HG03520 (cell line): ENCODE measurements around the gene HOXB9.

ENCODE experiments used
- ATAC-seq: cut with Tn5 transposase; IDR thresholded peaks from one replicate; pipeline ENCODE4 v1.9.1; 2021; ENCODE audit warnings: mild to moderate bottlenecking, moderate library complexity; ENCODE audit not compliant: unreplicated experiment

The HOXB9 gene

GRCh38 chr17:48612854-48613691 lies 13.1 kb downstream of the HOXB9 start:
- ATAC-seq: no peak

- ATAC-seq: no peak
Observed at GRCh38 chr17:48612456-48612853, 13.7 kb downstream of the HOXB9 start.

- ATAC-seq: no peak
Observed at GRCh38 chr17:48611681-48612455, 14.3 kb downstream of the HOXB9 start.

- no peak for ATAC-seq
Observed at GRCh38 chr17:48611213-48611612, 14.9 kb downstream of the HOXB9 start.

GRCh38 chr17:48610282-48611211 lies 15.6 kb downstream of the HOXB9 start, which contains the start of gene HOXB7:
TSS of gene HOXB7 (minus strand) at chr17:48611017. CDS start at chr17:48610918, 99 bp downstream.
- no peak for ATAC-seq

GRCh38 chr17:48609759-48610281 lies 16.3 kb downstream of the HOXB9 start:
- ATAC-seq: no peak

GRCh38 chr17:48609033-48609432 lies 17.1 kb downstream of the HOXB9 start:
- no peak for ATAC-seq

GRCh38 chr17:48608494-48608834 lies 17.7 kb downstream of the HOXB9 start:
- no peak for ATAC-seq

- ATAC-seq: no peak
Observed at GRCh38 chr17:48606892-48607614, 19.1 kb downstream of the HOXB9 start.

GRCh38 chr17:48605991-48606891 lies 19.9 kb downstream of the HOXB9 start:
- ATAC-seq: no peak

- no peak for ATAC-seq
Observed at GRCh38 chr17:48605409-48605919, 20.7 kb downstream of the HOXB9 start.

GRCh38 chr17:48604770-48605329 lies 21.3 kb downstream of the HOXB9 start, which contains the start of gene HOXB6:
TSS of gene HOXB6 (minus strand) at chr17:48604986. CDS start at chr17:48598150, 6,836 bp downstream.
- no peak for ATAC-seq

GRCh38 chr17:48603959-48604769 lies 22.0 kb downstream of the HOXB9 start:
- ATAC-seq: no peak

GRCh38 chr17:48601539-48602425 lies 24.4 kb downstream of the HOXB9 start:
- ATAC-seq: no peak

GRCh38 chr17:48601207-48601538 lies 25.0 kb downstream of the HOXB9 start:
- ATAC-seq: no peak

- no peak for ATAC-seq
Observed at GRCh38 chr17:48600244-48601098, 25.7 kb downstream of the HOXB9 start.
